Measurements from ENCODE around the gene ZNF519.

The ZNF519 gene

DNA sequence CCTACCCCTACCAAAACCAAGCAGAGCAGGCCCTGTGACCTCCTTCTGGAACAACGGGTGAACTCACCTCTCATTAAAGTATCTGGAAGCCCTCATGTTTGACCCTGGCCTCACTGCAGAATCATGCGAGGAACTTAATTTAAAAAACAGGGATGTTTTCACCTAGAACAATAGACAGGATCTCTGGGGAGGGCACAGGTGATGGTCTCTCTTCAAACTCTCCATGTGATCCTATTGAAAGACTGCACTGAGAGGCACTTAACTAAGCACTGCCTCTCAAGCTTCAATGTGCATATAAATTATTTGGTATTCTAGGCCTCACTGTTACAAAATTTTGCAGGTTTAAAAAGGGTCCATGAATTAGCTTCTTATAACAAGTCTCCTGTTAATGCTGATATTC, 7.5 kb downstream of the ZNF519 start:
- H3K27ac ChIP-seq (ENCODE audit: low read depth in 2 of 2, low read length in 2 of 2): no peak overlapping the region
- H3K9ac ChIP-seq (ENCODE audit: low read depth in 1 of 2, low read length in 2 of 2): no peak overlapping the region
- no peaks in the 10 kb centered on the region for H3K9me3 ChIP-seq (ENCODE audit: control insufficient read depth in 2 of 2, low read length in 2 of 2)
- no peak overlapping the region for H3K4me3 ChIP-seq (ENCODE audit: low read length in 2 of 2)
- H3K36me3 ChIP-seq (ENCODE audit: control insufficient read depth in 2 of 2, insufficient read depth in 2 of 2, low read length in 2 of 2): no peaks in the 10 kb centered on the region
- H3K4me1 ChIP-seq (ENCODE audit: control insufficient read depth in 2 of 2, insufficient read depth in 2 of 2, low read length in 2 of 2): no peaks in the 10 kb centered on the region
- no peaks in the 10 kb centered on the region for H3K27me3 ChIP-seq (ENCODE audit: control insufficient read depth in 2 of 2, insufficient read depth in 2 of 2, low read length in 2 of 2)

DNA sequence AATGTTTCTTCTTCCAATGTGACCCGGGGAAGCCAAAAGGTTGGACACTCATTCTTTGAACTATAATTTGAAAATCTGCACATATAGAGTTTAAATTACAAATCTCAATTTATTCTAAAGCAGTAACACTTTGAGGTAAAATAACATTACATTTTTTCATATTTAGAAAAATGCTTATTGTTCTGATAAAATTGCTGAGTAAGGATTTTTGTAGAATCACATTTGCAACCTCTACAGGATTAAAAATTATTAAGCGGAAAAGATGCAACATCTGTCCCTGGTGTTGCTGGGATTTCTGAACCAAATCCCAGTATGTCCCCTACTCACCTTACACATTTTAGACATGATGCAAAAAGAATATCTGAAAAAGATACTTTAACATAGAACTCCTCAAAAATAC, 10.1 kb downstream of the ZNF519 start:
- H3K4me1 ChIP-seq (ENCODE audit: control insufficient read depth in 2 of 2, insufficient read depth in 2 of 2, low read length in 2 of 2): no peaks in the 10 kb centered on the region
- no peaks in the 10 kb centered on the region for H3K36me3 ChIP-seq (ENCODE audit: control insufficient read depth in 2 of 2, insufficient read depth in 2 of 2, low read length in 2 of 2)
- H3K4me3 ChIP-seq (ENCODE audit: low read length in 2 of 2): no peak overlapping the region
- no peaks in the 10 kb centered on the region for H3K27me3 ChIP-seq (ENCODE audit: control insufficient read depth in 2 of 2, insufficient read depth in 2 of 2, low read length in 2 of 2)
- no peak overlapping the region for H3K9ac ChIP-seq (ENCODE audit: low read depth in 1 of 2, low read length in 2 of 2)
- H3K9me3 ChIP-seq (ENCODE audit: control insufficient read depth in 2 of 2, low read length in 2 of 2): no peaks in the 10 kb centered on the region
- no peak overlapping the region for H3K27ac ChIP-seq (ENCODE audit: low read depth in 2 of 2, low read length in 2 of 2)

DNA sequence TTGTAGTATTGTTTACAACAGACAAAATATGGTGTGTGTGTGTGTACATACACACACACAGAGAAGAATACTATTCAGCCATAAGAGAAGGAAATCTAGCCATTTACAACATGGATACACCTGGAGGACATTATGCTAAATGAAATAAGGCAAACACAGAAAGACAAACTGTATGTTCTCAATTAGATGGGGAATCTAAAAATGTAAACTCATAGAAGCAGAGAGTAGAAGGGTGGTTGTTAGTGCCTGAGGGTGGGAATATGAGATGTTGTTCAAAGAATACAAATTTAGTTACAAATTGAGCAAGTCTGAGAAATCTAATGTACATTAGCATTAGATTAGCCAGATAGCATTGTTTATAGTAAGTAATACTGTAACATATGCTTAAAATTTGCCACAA, 11.3 kb downstream of the ZNF519 start:
- Histone ChIP-seq H3K36me3 (ENCODE audit: control insufficient read depth in 2 of 2, insufficient read depth in 2 of 2, low read length in 2 of 2) (no peaks in the 10 kb centered on the region), H3K9me3 (ENCODE audit: control insufficient read depth in 2 of 2, low read length in 2 of 2) (no peaks in the 10 kb centered on the region), H3K4me1 (ENCODE audit: control insufficient read depth in 2 of 2, insufficient read depth in 2 of 2, low read length in 2 of 2) (no peaks in the 10 kb centered on the region), H3K27me3 (ENCODE audit: control insufficient read depth in 2 of 2, insufficient read depth in 2 of 2, low read length in 2 of 2) (no peaks in the 10 kb centered on the region), H3K27ac (ENCODE audit: low read depth in 2 of 2, low read length in 2 of 2) (no peak overlapping the region), H3K4me3 (ENCODE audit: low read length in 2 of 2) (no peak overlapping the region), H3K9ac (ENCODE audit: low read depth in 1 of 2, low read length in 2 of 2) (no peak overlapping the region)

DNA sequence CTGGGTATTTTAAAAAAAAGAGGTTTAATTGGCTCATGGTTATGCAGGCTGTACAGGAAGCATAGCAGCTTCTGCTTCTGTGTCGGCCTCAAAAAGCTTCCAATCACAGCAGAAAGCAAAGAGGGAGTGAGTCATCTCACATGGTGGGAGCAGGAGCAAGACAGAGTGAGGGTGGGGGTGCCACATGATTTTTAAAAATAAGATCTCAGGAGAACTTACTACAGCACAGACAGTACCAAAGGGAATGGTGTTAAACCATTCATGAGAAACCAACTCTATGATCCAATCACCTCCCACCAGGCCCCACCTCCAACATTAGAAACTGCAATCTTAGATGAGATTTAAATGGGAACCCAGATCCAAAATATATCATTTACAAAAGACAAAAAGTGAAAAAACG, 14.6 kb downstream of the ZNF519 start:
- H3K4me1 ChIP-seq (ENCODE audit: control insufficient read depth in 2 of 2, insufficient read depth in 2 of 2, low read length in 2 of 2): no peaks in the 10 kb centered on the region
- no peak overlapping the region for H3K4me3 ChIP-seq (ENCODE audit: low read length in 2 of 2)
- no peak overlapping the region for H3K9ac ChIP-seq (ENCODE audit: low read depth in 1 of 2, low read length in 2 of 2)
- H3K27ac ChIP-seq (ENCODE audit: low read depth in 2 of 2, low read length in 2 of 2): no peak overlapping the region
- H3K27me3 ChIP-seq (ENCODE audit: control insufficient read depth in 2 of 2, insufficient read depth in 2 of 2, low read length in 2 of 2): no peaks in the 10 kb centered on the region
- no peaks in the 10 kb centered on the region for H3K36me3 ChIP-seq (ENCODE audit: control insufficient read depth in 2 of 2, insufficient read depth in 2 of 2, low read length in 2 of 2)
- H3K9me3 ChIP-seq (ENCODE audit: control insufficient read depth in 2 of 2, low read length in 2 of 2): no peaks in the 10 kb centered on the region

DNA sequence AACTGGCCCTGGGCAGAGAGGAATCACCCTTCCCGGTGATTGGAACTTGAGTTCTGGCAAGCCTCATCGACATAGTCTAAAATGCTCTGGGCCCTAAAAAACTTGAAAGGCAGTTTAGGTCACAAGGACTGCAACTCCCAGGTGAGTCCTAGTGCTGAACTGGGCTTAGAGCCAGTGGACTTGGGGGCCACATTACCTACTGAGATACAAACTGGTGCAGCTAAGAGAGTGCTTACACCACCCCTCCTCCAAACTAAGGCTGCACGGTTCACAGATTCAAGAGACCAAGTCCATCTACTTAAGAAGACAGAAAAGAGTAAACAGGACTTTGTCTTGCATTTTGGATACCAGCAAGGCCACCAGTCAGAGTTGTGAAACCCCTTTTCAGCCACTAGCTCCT, 25.3 kb downstream of the ZNF519 start:
- H3K36me3 ChIP-seq (ENCODE audit: control insufficient read depth in 2 of 2, insufficient read depth in 2 of 2, low read length in 2 of 2): peaks cover 0 to 5% of the 10 kb centered on the region in 2 donors
- H3K27me3 ChIP-seq (ENCODE audit: control insufficient read depth in 2 of 2, insufficient read depth in 2 of 2, low read length in 2 of 2): no peaks in the 10 kb centered on the region
- no peak overlapping the region for H3K27ac ChIP-seq (ENCODE audit: low read depth in 2 of 2, low read length in 2 of 2)
- peaks cover 3 to 10% of the 10 kb centered on the region in 2 donors for H3K9me3 ChIP-seq (ENCODE audit: control insufficient read depth in 2 of 2, low read length in 2 of 2)
- H3K4me1 ChIP-seq (ENCODE audit: control insufficient read depth in 2 of 2, insufficient read depth in 2 of 2, low read length in 2 of 2): no peaks in the 10 kb centered on the region
- H3K4me3 ChIP-seq (ENCODE audit: low read length in 2 of 2): no peak overlapping the region
- no peak overlapping the region for H3K9ac ChIP-seq (ENCODE audit: low read depth in 1 of 2, low read length in 2 of 2)

DNA sequence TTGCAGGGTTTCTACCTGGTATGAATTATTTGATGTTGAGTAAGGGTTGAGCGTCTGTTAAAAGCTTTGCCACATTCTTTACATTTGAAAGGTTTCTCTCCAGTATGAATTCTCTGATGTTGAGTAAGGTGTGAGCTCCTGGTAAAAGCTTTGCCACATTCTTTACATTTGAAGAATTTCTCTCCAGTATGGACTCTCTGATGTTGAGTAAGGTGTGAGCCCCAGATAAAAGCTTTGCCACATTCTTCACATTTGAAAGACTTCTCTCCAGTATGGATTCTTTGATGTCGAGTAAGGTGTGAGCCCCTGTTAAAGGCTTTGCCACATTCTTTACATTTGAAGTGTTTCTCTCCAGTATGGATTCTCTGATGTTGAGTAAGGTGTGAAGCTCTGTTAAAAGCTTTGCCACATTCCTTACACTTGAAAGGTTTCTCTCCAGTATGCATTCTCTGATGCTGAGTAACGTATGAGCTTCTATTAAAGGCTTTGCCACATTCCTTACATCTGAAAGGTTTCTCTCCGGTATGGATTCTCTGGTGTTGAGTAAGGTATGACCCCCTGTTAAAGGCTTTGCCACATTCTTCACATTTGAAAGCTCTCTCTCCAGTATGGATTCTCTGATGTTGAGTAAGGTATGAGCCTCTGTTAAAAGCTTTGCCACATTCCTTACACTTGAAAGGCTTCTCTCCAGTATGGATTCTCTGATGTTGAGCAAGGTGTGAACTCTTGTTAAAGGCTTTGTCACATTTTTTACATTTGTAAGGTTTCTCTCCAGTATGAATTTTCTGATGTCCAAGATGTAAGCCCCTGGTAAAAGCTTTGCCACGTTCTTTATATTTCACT, 27.1 kb downstream of the ZNF519 start:
- peaks cover 3 to 10% of the 10 kb centered on the region in 2 donors for H3K9me3 ChIP-seq (ENCODE audit: control insufficient read depth in 2 of 2, low read length in 2 of 2)

DNA sequence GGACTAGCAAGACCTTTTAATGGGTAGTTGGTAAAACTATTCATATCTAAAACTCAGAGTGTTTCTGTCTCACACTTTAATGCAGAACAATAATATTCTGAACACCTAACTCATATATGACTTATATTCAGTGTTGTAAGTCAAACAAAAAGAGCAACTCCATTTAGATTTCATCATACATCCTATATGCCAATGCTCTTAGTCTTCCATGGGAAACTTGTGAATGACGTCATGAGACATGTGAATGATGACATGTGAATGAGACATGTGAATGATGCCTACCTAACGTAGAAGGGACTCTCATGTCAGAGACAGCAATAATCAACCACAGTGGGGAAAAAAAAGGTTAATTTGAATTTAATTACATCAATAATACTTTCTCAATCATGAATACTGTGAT, 28.0 kb downstream of the ZNF519 start:
- Histone ChIP-seq H3K36me3 (ENCODE audit: control insufficient read depth in 2 of 2, insufficient read depth in 2 of 2, low read length in 2 of 2) (peaks cover 0 to 5% of the 10 kb centered on the region in 2 donors), H3K9ac (ENCODE audit: low read depth in 1 of 2, low read length in 2 of 2) (no peak overlapping the region), H3K4me3 (ENCODE audit: low read length in 2 of 2) (no peak overlapping the region), H3K27ac (ENCODE audit: low read depth in 2 of 2, low read length in 2 of 2) (no peak overlapping the region), H3K9me3 (ENCODE audit: control insufficient read depth in 2 of 2, low read length in 2 of 2) (peaks cover 0 to 10% of the 10 kb centered on the region in 2 donors), H3K4me1 (ENCODE audit: control insufficient read depth in 2 of 2, insufficient read depth in 2 of 2, low read length in 2 of 2) (no peaks in the 10 kb centered on the region), H3K27me3 (ENCODE audit: control insufficient read depth in 2 of 2, insufficient read depth in 2 of 2, low read length in 2 of 2) (no peaks in the 10 kb centered on the region)

More for the DNA sequence above, 27.1 kb downstream of the ZNF519 start:
- no peaks in the 10 kb centered on the region for H3K27me3 ChIP-seq (ENCODE audit: control insufficient read depth in 2 of 2, insufficient read depth in 2 of 2, low read length in 2 of 2)
- no peaks in the 10 kb centered on the region for H3K4me1 ChIP-seq (ENCODE audit: control insufficient read depth in 2 of 2, insufficient read depth in 2 of 2, low read length in 2 of 2)
- H3K9ac ChIP-seq (ENCODE audit: low read depth in 1 of 2, low read length in 2 of 2): no peak overlapping the region
- peaks cover 0 to 5% of the 10 kb centered on the region in 2 donors for H3K36me3 ChIP-seq (ENCODE audit: control insufficient read depth in 2 of 2, insufficient read depth in 2 of 2, low read length in 2 of 2)
- no peak overlapping the region for H3K4me3 ChIP-seq (ENCODE audit: low read length in 2 of 2)
- no peak overlapping the region for H3K27ac ChIP-seq (ENCODE audit: low read depth in 2 of 2, low read length in 2 of 2)

DNA sequence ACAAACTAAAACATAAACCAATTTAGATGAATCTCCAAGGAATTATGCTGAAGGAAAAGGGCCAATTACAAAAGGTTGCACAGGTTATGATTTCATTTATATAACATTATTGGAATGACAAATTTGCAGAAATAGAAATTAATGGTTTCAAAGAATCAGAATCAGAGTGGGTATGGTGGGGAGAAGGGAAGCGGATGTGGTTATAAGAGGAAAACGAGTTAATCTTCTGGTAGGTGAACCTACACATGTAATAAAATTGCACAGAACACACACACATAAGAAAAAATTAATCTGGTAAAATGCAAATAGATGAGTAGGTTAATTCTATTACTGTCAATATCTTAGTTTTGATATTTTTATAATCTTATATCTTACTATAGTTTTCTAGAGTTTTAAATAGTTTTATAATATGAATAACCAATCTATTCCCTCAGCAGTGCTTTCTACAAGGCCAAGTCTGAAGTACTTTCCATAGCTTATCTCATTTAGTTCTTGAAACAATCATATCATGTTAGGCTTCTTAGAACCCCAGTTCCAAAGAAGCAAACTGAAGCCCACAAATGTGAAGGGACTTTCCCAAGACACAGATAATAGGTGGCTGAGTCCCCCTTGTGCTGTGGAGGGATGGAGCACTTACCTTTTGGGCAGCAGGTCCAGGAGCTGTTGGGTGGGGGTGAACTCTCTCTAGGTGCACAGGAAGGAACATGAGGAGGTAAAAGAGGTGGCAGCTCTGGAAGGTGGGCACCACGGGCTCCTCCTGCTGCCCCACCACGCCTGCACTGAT, 31.5 kb downstream of the ZNF519 start:
- Histone ChIP-seq H3K36me3 (ENCODE audit: control insufficient read depth in 2 of 2, insufficient read depth in 2 of 2, low read length in 2 of 2) (no peaks in the 10 kb centered on the region), H3K9me3 (ENCODE audit: control insufficient read depth in 2 of 2, low read length in 2 of 2) (peaks cover 0 to 10% of the 10 kb centered on the region in 2 donors), H3K9ac (ENCODE audit: low read depth in 1 of 2, low read length in 2 of 2) (no peak overlapping the region), H3K27me3 (ENCODE audit: control insufficient read depth in 2 of 2, insufficient read depth in 2 of 2, low read length in 2 of 2) (no peaks in the 10 kb centered on the region), H3K4me1 (ENCODE audit: control insufficient read depth in 2 of 2, insufficient read depth in 2 of 2, low read length in 2 of 2) (no peaks in the 10 kb centered on the region), H3K27ac (ENCODE audit: low read depth in 2 of 2, low read length in 2 of 2) (no peak overlapping the region), H3K4me3 (ENCODE audit: low read length in 2 of 2) (no peak overlapping the region)

DNA sequence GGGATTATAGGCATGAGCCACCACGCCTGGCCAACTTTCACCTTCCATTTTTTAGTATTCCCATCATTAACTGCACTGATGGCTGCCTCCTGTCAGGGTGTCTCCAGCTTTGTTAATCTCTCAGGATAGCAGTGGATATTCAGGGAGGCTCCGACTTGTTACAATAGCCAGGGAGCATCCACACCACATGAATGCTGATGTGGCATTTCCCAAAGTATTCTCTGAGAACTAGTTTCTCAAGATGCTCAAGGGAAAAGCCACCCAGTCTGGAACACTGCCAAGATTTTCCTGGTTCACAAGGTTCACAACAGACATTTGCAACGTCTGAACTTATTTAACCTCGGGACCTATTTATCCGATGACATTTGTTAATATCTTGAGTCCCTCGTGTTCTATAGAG, 33.8 kb downstream of the ZNF519 start:
- Histone ChIP-seq H3K9me3 (ENCODE audit: control insufficient read depth in 2 of 2, low read length in 2 of 2) (no peaks in the 10 kb centered on the region), H3K9ac (ENCODE audit: low read depth in 1 of 2, low read length in 2 of 2) (no peak overlapping the region), H3K27me3 (ENCODE audit: control insufficient read depth in 2 of 2, insufficient read depth in 2 of 2, low read length in 2 of 2) (no peaks in the 10 kb centered on the region), H3K4me3 (ENCODE audit: low read length in 2 of 2) (no peak overlapping the region), H3K36me3 (ENCODE audit: control insufficient read depth in 2 of 2, insufficient read depth in 2 of 2, low read length in 2 of 2) (no peaks in the 10 kb centered on the region), H3K4me1 (ENCODE audit: control insufficient read depth in 2 of 2, insufficient read depth in 2 of 2, low read length in 2 of 2) (no peaks in the 10 kb centered on the region), H3K27ac (ENCODE audit: low read depth in 2 of 2, low read length in 2 of 2) (no peak overlapping the region)

DNA sequence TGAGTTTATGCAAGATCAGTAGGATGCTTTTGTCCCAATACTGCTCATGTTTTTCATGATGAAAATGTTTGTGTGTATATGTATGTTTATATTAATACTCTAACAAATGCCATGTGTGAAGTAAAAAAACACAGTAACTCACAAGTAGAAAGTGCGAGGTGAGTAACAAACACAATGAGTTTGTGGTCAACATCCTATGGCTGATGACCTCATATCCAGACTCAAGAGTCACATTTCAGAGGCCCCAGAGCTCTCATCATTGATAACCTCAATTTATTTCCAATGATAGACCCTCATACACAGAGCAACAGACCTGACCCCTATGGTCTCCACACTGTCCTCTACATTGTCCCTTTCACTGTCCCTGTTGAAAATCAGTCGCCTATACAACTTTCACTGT, 34.5 kb downstream of the ZNF519 start:
- H3K27me3 ChIP-seq (ENCODE audit: control insufficient read depth in 2 of 2, insufficient read depth in 2 of 2, low read length in 2 of 2): no peaks in the 10 kb centered on the region
- H3K9me3 ChIP-seq (ENCODE audit: control insufficient read depth in 2 of 2, low read length in 2 of 2): no peaks in the 10 kb centered on the region
- no peak overlapping the region for H3K27ac ChIP-seq (ENCODE audit: low read depth in 2 of 2, low read length in 2 of 2)
- no peak overlapping the region for H3K9ac ChIP-seq (ENCODE audit: low read depth in 1 of 2, low read length in 2 of 2)
- no peak overlapping the region for H3K4me3 ChIP-seq (ENCODE audit: low read length in 2 of 2)
- H3K36me3 ChIP-seq (ENCODE audit: control insufficient read depth in 2 of 2, insufficient read depth in 2 of 2, low read length in 2 of 2): no peaks in the 10 kb centered on the region
- no peaks in the 10 kb centered on the region for H3K4me1 ChIP-seq (ENCODE audit: control insufficient read depth in 2 of 2, insufficient read depth in 2 of 2, low read length in 2 of 2)

Measured in mucosa of rectum (tissue), 2 donors.